ENCODE data around the gene DUSP8.

Gene DUSP8

GRCh38 chr11:1546077-1546535 lies 26.0 kb downstream of the DUSP8 start:
- DNase-seq (ENCODE audit: low read depth): no peak
- H3K4me3 ChIP-seq (ENCODE audit: low read length): no peak overlapping the region
- no peak for TF ChIP-seq CTCF (IDR thresholded peaks at IDR 0.05; ENCODE audit: insufficient read depth, low read depth, low read length, missing control alignments)

- DNase-seq (ENCODE audit: low read depth): no peak
- H3K4me3 ChIP-seq (ENCODE audit: low read length): no peak overlapping the region
- TF ChIP-seq CTCF (IDR thresholded peaks at IDR 0.05; ENCODE audit: insufficient read depth, low read depth, low read length, missing control alignments): no peak
These were observed 26.6 kb downstream of the DUSP8 start for GRCh38 chr11:1545432-1545831.

GRCh38 chr11:1544536-1544935 lies 27.5 kb downstream of the DUSP8 start:
- no peak for DNase-seq (ENCODE audit: low read depth)
- no peak overlapping the region for H3K4me3 ChIP-seq (ENCODE audit: low read length)
- no peak for TF ChIP-seq CTCF (IDR thresholded peaks at IDR 0.05; ENCODE audit: insufficient read depth, low read depth, low read length, missing control alignments)

- no peak for TF ChIP-seq CTCF (IDR thresholded peaks at IDR 0.05; ENCODE audit: insufficient read depth, low read depth, low read length, missing control alignments)
- no peak overlapping the region for H3K4me3 ChIP-seq (ENCODE audit: low read length)
- DNase-seq (ENCODE audit: low read depth): no peak
These were observed 28.3 kb downstream of the DUSP8 start for GRCh38 chr11:1543606-1544263.

GRCh38 chr11:1542267-1542666 lies 29.8 kb downstream of the DUSP8 start:
- no peak overlapping the region for H3K4me3 ChIP-seq (ENCODE audit: low read length)
- DNase-seq (ENCODE audit: low read depth): no peak
- TF ChIP-seq CTCF (IDR thresholded peaks at IDR 0.05; ENCODE audit: insufficient read depth, low read depth, low read length, missing control alignments): no peak

- DNase-seq (ENCODE audit: low read depth): no peak
- no peak overlapping the region for H3K4me3 ChIP-seq (ENCODE audit: low read length)
- no peak for TF ChIP-seq CTCF (IDR thresholded peaks at IDR 0.05; ENCODE audit: insufficient read depth, low read depth, low read length, missing control alignments)
These were observed 30.4 kb downstream of the DUSP8 start for GRCh38 chr11:1541474-1542204.

Data from epithelial cell of esophagus (primary cell).